Lower leg skin (tissue), 3 donors: ENCODE results near the gene CNTN4.

ENCODE experiments used
- CTCF ChIP-seq, 3 donors: fragments of 450-650 bp; IDR thresholded peaks; one replicate each; pipeline ENCODE4 v1.5.1; 2016; ENCODE audit warnings: antibody characterized with exemption in 3 of 3, mild to moderate bottlenecking in 3 of 3, moderate library complexity in 2 of 3
- POLR2A ChIP-seq, 2 donors: fragments of 450-650 bp; IDR thresholded peaks; one replicate each; pipeline ENCODE4 v1.6.1; 2016 to 2017; ENCODE audit warnings: antibody characterized with exemption in 2 of 2, mild to moderate bottlenecking in 1 of 2, moderate library complexity in 1 of 2

GRCh38 chr3:2888592-2888991, 789.9 kb downstream of the CNTN4 start:
- TF ChIP-seq CTCF (IDR thresholded peaks at IDR 0.05) (no peak), POLR2A (IDR thresholded peaks at IDR 0.05) (no peak)
